PFSK-1 (cell line): ENCODE data around the gene ACTMAP.

Experiments used
- FOXP2 ChIP-seq: optimal IDR thresholded peaks from 2 replicates; pipeline ENCODE3; 2011; ENCODE audit warnings: borderline replicate concordance, control low read depth, inconsistent platforms; ENCODE audit not compliant: insufficient read depth; ENCODE audit errors: extremely low read length, extremely low read depth
- POLR2AphosphoS5 ChIP-seq: IDR thresholded peaks from 2 replicates; pipeline ENCODE4 v1.6.1; 2012; ENCODE audit warnings: low read depth, mild to moderate bottlenecking, control low read depth, low read length, moderate library complexity
- SIN3A ChIP-seq: IDR thresholded peaks from 2 replicates; pipeline ENCODE4 v1.6.1; 2012; ENCODE audit warnings: mild to moderate bottlenecking, low read length, moderate library complexity, borderline replicate concordance; ENCODE audit not compliant: insufficient read depth
- TAF1 ChIP-seq: IDR thresholded peaks from 2 replicates; pipeline ENCODE4 v1.6.1; 2012; ENCODE audit warnings: low read length, control low read depth, borderline replicate concordance; ENCODE audit not compliant: insufficient read depth
- TF ChIP-seq, protein P1 (sequence below), 2 experiments: IDR thresholded peaks; 2 replicates each; pipeline versions ENCODE4 v1.6.1 to v1.8.0; 2011 to 2012; ENCODE audit warnings: low read depth in 2 of 2, low read length in 2 of 2, control low read depth in 1 of 2, inconsistent platforms in 1 of 2, mild to moderate bottlenecking in 1 of 2, moderate library complexity in 1 of 2; ENCODE audit not compliant: insufficient read depth in 1 of 2

Gene ACTMAP

DNA sequence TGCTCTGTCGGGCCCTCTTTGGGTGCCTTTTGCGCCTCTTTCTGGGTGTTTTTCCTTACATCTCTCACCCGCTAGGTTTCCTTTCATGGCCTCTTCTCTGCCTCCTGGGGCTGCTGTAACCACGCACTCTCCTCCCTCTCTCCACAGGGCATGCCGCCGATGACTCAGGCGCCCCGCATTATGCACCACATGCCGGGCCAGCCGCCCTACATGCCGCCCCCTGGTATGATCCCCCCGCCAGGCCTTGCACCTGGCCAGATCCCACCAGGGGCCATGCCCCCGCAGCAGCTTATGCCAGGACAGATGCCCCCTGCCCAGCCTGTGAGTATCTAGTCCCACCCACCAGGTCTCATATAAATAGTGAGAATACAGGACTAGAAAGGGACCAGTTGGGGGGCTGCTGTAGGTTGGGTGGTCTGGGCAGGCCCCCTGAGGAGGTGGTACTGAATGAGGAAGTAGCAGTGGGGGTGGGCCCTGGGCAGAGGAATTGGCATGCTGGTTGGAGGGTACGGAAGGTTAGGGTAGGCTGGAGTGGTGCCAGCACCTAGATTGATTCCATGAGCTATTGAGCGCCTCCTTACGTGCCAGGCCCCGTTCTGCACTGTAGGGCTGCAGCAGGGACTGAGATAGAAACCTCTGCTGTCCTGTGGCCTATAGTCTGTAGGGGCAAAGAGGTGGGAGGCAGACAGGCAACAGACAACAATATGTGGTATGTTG, 12.6 kb upstream of the ACTMAP start:
- no peak for TF ChIP-seq POLR2AphosphoS5
- no peak for TF ChIP-seq FOXP2
- TF ChIP-seq, protein P1, sequence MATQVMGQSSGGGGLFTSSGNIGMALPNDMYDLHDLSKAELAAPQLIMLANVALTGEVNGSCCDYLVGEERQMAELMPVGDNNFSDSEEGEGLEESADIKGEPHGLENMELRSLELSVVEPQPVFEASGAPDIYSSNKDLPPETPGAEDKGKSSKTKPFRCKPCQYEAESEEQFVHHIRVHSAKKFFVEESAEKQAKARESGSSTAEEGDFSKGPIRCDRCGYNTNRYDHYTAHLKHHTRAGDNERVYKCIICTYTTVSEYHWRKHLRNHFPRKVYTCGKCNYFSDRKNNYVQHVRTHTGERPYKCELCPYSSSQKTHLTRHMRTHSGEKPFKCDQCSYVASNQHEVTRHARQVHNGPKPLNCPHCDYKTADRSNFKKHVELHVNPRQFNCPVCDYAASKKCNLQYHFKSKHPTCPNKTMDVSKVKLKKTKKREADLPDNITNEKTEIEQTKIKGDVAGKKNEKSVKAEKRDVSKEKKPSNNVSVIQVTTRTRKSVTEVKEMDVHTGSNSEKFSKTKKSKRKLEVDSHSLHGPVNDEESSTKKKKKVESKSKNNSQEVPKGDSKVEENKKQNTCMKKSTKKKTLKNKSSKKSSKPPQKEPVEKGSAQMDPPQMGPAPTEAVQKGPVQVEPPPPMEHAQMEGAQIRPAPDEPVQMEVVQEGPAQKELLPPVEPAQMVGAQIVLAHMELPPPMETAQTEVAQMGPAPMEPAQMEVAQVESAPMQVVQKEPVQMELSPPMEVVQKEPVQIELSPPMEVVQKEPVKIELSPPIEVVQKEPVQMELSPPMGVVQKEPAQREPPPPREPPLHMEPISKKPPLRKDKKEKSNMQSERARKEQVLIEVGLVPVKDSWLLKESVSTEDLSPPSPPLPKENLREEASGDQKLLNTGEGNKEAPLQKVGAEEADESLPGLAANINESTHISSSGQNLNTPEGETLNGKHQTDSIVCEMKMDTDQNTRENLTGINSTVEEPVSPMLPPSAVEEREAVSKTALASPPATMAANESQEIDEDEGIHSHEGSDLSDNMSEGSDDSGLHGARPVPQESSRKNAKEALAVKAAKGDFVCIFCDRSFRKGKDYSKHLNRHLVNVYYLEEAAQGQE (IDR thresholded peaks at IDR 0.05; ENCODE audit: insufficient read depth in 1 of 2, low read depth in 2 of 2, low read length in 2 of 2), result no peak
- TF ChIP-seq SIN3A, result no peak
- TF ChIP-seq TAF1, result no peak

DNA sequence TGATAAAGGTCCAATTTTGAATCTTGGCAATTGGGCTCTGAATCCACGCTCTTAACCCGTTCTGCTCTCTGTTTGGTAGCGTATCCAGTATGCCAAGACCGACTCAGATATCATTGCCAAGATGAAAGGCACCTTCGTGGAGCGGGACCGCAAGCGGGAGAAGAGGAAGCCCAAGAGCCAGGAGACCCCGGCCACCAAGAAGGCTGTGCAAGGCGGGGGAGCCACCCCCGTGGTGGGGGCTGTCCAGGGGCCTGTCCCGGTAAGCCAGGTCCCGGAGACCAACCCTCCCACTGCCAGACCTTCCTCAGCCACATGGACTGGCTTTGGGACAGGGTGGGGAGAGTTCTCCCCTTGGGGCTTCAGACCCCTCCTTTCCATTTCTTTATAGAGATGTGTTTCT, 9.1 kb upstream of the ACTMAP start:
- no peak for TF ChIP-seq POLR2AphosphoS5
- TF ChIP-seq, protein P1 (IDR thresholded peaks at IDR 0.05; ENCODE audit: insufficient read depth in 1 of 2, low read depth in 2 of 2, low read length in 2 of 2), result no peak
- no peak for TF ChIP-seq FOXP2
- TF ChIP-seq TAF1, result no peak
- no peak for TF ChIP-seq SIN3A

DNA sequence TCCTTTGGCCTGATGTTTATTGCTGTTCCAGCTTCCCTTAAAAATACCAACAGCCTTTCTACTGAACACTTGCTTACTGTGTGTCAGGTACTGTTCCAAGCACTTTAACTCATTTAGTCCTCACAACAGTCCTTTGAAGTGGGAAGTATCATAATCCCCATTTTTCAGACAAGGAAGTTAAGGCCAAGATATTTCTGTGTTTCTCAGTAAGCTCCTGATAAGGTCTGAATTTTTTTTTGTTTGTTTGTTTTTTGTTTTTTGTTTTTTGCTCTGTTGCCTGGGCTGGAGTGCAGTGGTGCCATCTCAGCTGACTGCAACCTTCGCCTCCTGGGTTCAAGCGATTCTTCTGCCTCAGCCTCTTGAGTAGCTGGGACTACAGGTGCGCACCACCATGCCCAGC, 8.2 kb upstream of the ACTMAP start:
- TF ChIP-seq FOXP2 (no peak), SIN3A (no peak), TAF1 (no peak), POLR2AphosphoS5 (no peak)
- TF ChIP-seq, protein P1 (IDR thresholded peaks at IDR 0.05; ENCODE audit: insufficient read depth in 1 of 2, low read depth in 2 of 2, low read length in 2 of 2), result no peak

DNA sequence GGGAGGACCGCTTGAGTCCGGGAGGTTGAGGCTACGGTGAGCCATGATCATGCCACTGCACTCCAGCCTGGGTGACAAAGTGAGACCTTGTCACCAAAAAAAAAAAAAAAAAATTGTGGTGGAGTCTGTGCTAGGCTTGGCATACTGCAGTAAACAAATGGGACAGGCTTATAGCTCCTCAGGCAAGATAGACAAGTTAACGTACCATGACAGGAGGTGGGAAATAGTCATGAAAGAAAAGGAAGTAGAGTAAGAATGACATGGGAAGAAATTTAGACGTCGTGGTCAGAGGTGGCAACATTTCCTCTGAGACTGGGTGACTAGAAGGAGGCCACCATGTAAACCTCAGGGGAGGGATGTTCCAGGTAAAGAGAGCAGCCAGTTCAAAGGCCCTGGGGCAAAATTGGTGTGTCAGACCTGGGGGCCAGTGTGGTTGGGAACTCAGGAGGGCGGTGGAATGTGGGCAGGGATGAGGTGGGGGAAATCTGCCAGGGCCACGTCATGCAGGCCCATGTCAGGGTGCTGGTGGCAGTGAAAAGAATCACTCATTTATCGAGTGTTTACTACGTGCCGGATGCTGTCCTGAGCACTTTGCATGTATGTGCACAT, 6.3 kb upstream of the ACTMAP start:
- TF ChIP-seq SIN3A, result no peak
- TF ChIP-seq POLR2AphosphoS5, result no peak
- no peak for TF ChIP-seq TAF1
- no peak for TF ChIP-seq FOXP2
- TF ChIP-seq, protein P1 (IDR thresholded peaks at IDR 0.05; ENCODE audit: insufficient read depth in 1 of 2, low read depth in 2 of 2, low read length in 2 of 2), result no peak
